WERI-Rb-1 (cell line): ENCODE results near the gene ZNF496.

Experiments used
- DNase-seq: peaks from one replicate; pipeline ENCODE4 v3.0.0-alpha.2; 2020
- H3K27ac ChIP-seq: fragments of 250-450 bp; sonication (Bioruptor Pico); 2 replicates; pipeline ENCODE4 v1.5.1; 2020; ENCODE audit warnings: mild to moderate bottlenecking, moderate library complexity
- H3K27me3 ChIP-seq: fragments of 250-450 bp; sonication (Bioruptor Pico); 2 replicates; pipeline ENCODE4 v1.5.1; 2021; ENCODE audit warnings: mild to moderate bottlenecking, low read depth, moderate library complexity; ENCODE audit not compliant: insufficient read depth, severe bottlenecking
- H3K36me3 ChIP-seq: fragments of 250-450 bp; sonication (Bioruptor Pico); 2 replicates; pipeline ENCODE4 v1.5.1; 2020; ENCODE audit warnings: mild to moderate bottlenecking, moderate library complexity
- H3K4me3 ChIP-seq: 2 replicates; pipeline ENCODE4 v1.5.1; 2011; ENCODE audit warnings: low read depth, mild to moderate bottlenecking, control low read depth, low read length
- H3K9me3 ChIP-seq: fragments of 250-450 bp; sonication (Bioruptor Pico); 2 replicates; pipeline ENCODE4 v1.5.1; 2021; ENCODE audit warnings: mild to moderate bottlenecking, moderate library complexity; ENCODE audit not compliant: severe bottlenecking
- TF ChIP-seq, protein P1 (sequence below): IDR thresholded peaks from 2 replicates; pipeline ENCODE4 v1.5.1; 2011; ENCODE audit warnings: low read depth, mild to moderate bottlenecking, control low read depth, inconsistent platforms, low read length

ZNF496 gene

DNA sequence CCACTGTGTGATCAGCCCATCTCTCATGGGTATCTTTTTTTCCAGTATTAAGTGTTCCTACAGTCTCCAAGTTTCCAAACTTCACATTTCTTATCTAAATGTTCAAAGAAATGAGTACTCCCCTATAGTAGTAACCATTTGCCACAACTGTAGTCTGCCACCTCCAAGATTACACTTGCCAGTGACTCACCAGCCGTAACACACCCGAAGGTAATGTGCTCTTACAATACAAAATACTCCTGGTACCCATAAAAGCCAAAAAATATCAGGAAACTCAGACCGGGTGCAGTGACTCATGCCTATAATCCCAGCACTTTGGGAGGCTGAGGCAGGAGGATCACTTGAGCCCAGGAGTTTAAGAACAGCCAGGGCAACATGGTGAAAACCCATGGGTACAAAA lies 20.5 kb upstream of the ZNF496 start:
- no peak for DNase-seq
- peaks cover 32% of the 10 kb centered on the region for H3K27me3 ChIP-seq
- H3K27ac ChIP-seq: no peak overlapping the region
- H3K36me3 ChIP-seq: no peaks in the 10 kb centered on the region
- no peak overlapping the region for H3K4me3 ChIP-seq
- peaks cover 25% of the 10 kb centered on the region for H3K9me3 ChIP-seq
- TF ChIP-seq, protein P1, sequence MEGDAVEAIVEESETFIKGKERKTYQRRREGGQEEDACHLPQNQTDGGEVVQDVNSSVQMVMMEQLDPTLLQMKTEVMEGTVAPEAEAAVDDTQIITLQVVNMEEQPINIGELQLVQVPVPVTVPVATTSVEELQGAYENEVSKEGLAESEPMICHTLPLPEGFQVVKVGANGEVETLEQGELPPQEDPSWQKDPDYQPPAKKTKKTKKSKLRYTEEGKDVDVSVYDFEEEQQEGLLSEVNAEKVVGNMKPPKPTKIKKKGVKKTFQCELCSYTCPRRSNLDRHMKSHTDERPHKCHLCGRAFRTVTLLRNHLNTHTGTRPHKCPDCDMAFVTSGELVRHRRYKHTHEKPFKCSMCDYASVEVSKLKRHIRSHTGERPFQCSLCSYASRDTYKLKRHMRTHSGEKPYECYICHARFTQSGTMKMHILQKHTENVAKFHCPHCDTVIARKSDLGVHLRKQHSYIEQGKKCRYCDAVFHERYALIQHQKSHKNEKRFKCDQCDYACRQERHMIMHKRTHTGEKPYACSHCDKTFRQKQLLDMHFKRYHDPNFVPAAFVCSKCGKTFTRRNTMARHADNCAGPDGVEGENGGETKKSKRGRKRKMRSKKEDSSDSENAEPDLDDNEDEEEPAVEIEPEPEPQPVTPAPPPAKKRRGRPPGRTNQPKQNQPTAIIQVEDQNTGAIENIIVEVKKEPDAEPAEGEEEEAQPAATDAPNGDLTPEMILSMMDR: no peak

DNA sequence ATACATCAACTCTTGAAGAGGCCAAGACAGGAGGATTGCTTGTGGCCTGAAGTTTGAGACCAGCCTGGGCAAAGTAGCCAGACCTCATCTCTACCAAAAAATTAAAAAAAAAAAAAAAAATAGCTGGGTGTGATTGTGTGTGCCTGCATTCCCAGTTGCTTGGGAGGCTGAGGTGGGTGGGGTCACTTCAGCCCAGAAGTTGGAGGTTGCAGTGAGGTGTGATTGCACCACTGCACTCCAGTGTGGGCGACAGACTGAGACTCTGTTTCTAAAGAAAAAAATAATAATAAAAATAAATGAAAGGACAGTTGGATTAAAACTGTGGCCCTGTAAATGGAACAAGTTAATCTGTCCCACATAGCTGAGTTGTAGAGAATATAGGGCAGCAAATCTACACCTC lies 18.9 kb upstream of the ZNF496 start:
- TF ChIP-seq, protein P1: no peak
- H3K4me3 ChIP-seq: no peak overlapping the region
- peaks cover 19% of the 10 kb centered on the region for H3K27me3 ChIP-seq
- no peak overlapping the region for H3K27ac ChIP-seq
- no peaks in the 10 kb centered on the region for H3K36me3 ChIP-seq
- peaks cover 28% of the 10 kb centered on the region for H3K9me3 ChIP-seq
- DNase-seq: no peak

DNA sequence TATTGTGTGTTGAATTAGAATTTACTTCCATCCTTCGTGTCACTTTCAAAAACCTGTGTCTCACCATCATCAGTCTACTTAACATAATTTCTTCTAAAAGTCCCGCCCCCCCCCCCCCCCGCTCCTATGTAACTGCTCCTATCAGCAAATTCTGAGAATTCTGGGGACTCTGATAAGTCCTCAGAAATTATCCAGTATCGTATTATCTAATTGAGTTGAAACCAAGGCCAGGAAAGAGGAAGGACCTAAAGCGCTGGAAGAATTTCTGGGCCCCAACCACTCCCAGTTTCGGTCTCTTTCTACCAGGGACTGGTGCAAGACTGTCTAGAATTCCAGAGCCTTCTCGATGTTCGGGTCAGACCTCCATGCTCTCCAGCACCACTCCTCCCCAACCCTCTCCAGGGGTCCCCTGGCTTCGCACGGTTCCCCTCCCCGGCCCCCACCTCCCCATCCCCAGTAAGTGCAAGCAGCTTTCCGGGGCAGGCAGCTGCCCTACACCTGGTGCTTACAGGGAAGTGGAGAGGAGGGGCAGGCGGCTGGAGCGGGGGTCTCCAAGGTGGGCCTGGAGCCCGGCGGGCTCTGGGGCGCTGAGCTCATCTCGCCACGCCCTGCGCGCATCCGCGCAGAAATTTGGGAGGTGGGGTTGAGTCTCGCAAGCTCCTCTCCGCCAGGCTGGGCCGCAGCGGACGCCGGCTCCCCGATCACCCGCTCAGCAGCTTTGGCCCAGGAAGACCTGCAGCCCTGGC lies 16.0 kb upstream of the ZNF496 start:
- peaks cover 9% of the 10 kb centered on the region for H3K27me3 ChIP-seq
- H3K4me3 ChIP-seq: no peak overlapping the region
- H3K27ac ChIP-seq: no peak overlapping the region
- TF ChIP-seq, protein P1: no peak
- H3K9me3 ChIP-seq: peaks cover 21% of the 10 kb centered on the region
- no peaks in the 10 kb centered on the region for H3K36me3 ChIP-seq
- no peak for DNase-seq

DNA sequence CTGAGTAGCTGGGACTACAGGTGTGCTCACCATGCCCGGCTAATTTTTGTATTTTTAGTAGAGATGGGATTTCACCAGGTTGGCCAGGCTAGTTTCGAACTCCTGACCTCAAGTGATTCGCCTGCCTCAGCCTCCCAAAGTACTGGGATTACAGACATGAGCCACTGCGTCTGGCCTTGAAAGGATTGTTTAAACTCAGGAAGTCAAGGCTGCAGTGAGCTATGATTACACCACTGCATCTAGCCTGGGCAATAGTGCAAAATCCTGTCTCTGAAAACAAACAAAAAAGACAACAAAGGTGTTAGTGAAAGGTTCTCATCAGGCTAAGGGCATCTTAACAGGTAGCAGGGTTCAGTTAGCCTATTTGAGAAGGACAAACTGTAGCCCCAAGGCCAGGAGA lies 14.2 kb upstream of the ZNF496 start:
- no peak for DNase-seq
- TF ChIP-seq, protein P1: no peak
- peaks cover 13% of the 10 kb centered on the region for H3K9me3 ChIP-seq

DNA sequence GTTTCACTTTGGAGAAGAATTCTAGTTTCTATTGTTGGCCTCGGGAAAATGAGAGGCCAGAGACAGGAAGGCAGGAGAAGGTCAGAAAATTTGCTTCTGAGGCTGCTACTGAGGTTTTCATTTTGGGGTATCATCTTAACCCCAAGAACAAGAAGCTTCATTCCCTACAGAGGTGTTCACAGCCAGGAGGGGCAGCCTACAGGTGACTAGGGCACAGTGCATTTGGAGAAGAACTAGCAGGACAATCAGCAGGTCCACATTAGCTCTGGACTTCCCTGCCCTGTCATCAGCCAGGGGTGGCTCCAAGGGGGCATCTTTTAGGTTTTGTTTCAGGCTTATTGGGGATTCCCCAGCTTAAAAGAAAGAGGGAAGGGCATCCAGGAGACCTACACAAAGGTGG lies 12.1 kb upstream of the ZNF496 start:
- no peak overlapping the region for H3K27ac ChIP-seq

More for the DNA sequence above, 14.2 kb upstream of the ZNF496 start:
- H3K27ac ChIP-seq: no peak overlapping the region
- no peaks in the 10 kb centered on the region for H3K36me3 ChIP-seq
- peaks cover 9% of the 10 kb centered on the region for H3K27me3 ChIP-seq
- no peak overlapping the region for H3K4me3 ChIP-seq

More for the DNA sequence above, 12.1 kb upstream of the ZNF496 start:
- DNase-seq: no peak
- peaks cover 5% of the 10 kb centered on the region for H3K27me3 ChIP-seq
- TF ChIP-seq, protein P1: no peak
- H3K4me3 ChIP-seq: no peak overlapping the region
- no peaks in the 10 kb centered on the region for H3K36me3 ChIP-seq
- H3K9me3 ChIP-seq: peaks cover 3% of the 10 kb centered on the region
